Kidney (tissue), 14 donors: ENCODE measurements around the gene MRFAP1. TPM values are rescaled to one million over a fixed set of nuclear protein-coding genes. Genes with fewer than 3 reads are reported as not detected.

ENCODE experiments used
- DNase-seq, 5 donors: peaks; one replicate each; pipeline ENCODE4 v3.0.0-alpha.2; 2013 to 2020
- FAIRE-seq: peaks from 2 replicates; lab custom pipeline; 2012; peaks lifted over from hg19 to GRCh38; lab: Jason Lieb, UNC
- H3K27ac ChIP-seq, 2 donors: one replicate each; pipeline ENCODE4 v1.7.0; 2013; ENCODE audit warnings: low read depth in 2 of 2, low read length in 2 of 2, inconsistent platforms in 1 of 2
- H3K27me3 ChIP-seq: one replicate; pipeline ENCODE4 v1.7.1; 2013; ENCODE audit warnings: low read length, inconsistent platforms; ENCODE audit not compliant: control insufficient read depth, insufficient read depth
- H3K36me3 ChIP-seq, 3 donors: one replicate each; pipeline versions ENCODE4 v1.7.0 to v1.7.1; 2013; ENCODE audit warnings: low read length in 3 of 3, control low read depth in 1 of 3, inconsistent platforms in 1 of 3; ENCODE audit not compliant: insufficient read depth in 3 of 3, control insufficient read depth in 2 of 3
- H3K4me1 ChIP-seq, 3 donors: one replicate each; pipeline versions ENCODE4 v1.7.0 to v1.7.1; 2013; ENCODE audit warnings: low read length in 3 of 3, inconsistent platforms in 1 of 3, low read depth in 1 of 3; ENCODE audit not compliant: control insufficient read depth in 2 of 3, insufficient read depth in 2 of 3
- H3K4me3 ChIP-seq, 3 donors: one replicate each; pipeline versions ENCODE4 v1.7.0 to v1.8.1; 2013; ENCODE audit warnings: low read length in 3 of 3, control low read depth in 1 of 3, inconsistent platforms in 1 of 3
- H3K9ac ChIP-seq, 3 donors: one replicate each; pipeline versions ENCODE4 v1.7.0 to v1.7.1; 2013; ENCODE audit warnings: low read length in 3 of 3, control low read depth in 1 of 3, inconsistent platforms in 1 of 3
- H3K9me3 ChIP-seq, 3 donors: one replicate each; pipeline versions ENCODE4 v1.7.0 to v1.7.1; 2013; ENCODE audit warnings: low read length in 3 of 3, control low read depth in 1 of 3, inconsistent platforms in 1 of 3; ENCODE audit not compliant: control insufficient read depth in 2 of 3, insufficient read depth in 1 of 3
- intact Hi-C: fragments of 100-400 bp; cut with DNase I; formaldehyde crosslinking; loops from one replicate; pipeline ENCODE4 v1.11.1; 2022
- polyA plus RNA-seq: library from polyadenylated mRNA; stranded (reverse); fragments of 350-450 nt; fragmentation: Illumina TruSeq; extraction: RNeasy Lipid Tissue Mini Kit (QIAGEN cat#74804); gene quantifications from one replicate; pipeline ENCODE4 v1.2.3, GENCODE V29; 2014; ENCODE audit warnings: low read depth, low replicate concordance; ENCODE audit not compliant: insufficient read depth
- total RNA-seq: library from RNA; stranded (reverse); fragmentation: NEBNext Ultra II Directional; extraction: Animal tissue kit (Norgen Biotek cat#: 25700); gene quantifications from one replicate; pipeline ENCODE4 v1.2.1, GENCODE V29; 2021
- TF ChIP-seq, protein P1 (sequence below): IDR thresholded peaks from 3 replicates; pipeline ENCODE4 v1.5.1; 2012; ENCODE audit warnings: mild to moderate bottlenecking, moderate library complexity, borderline replicate concordance; ENCODE audit not compliant: insufficient read depth; ENCODE audit errors: extremely low read depth
- donor health status: control.
- donor health status: control.
- donor health status: control.
- donor health status: control.
- donor health status: control.
- donor health status: DM: yes; HTN: yes; CAD: no.
- donor health status: Normal renal cell carcinoma (clear cell type).

Gene MRFAP1
- total and polyA plus RNA-seq, 2 donors from 2014 or later, result 264 to 406 TPM

DNA sequence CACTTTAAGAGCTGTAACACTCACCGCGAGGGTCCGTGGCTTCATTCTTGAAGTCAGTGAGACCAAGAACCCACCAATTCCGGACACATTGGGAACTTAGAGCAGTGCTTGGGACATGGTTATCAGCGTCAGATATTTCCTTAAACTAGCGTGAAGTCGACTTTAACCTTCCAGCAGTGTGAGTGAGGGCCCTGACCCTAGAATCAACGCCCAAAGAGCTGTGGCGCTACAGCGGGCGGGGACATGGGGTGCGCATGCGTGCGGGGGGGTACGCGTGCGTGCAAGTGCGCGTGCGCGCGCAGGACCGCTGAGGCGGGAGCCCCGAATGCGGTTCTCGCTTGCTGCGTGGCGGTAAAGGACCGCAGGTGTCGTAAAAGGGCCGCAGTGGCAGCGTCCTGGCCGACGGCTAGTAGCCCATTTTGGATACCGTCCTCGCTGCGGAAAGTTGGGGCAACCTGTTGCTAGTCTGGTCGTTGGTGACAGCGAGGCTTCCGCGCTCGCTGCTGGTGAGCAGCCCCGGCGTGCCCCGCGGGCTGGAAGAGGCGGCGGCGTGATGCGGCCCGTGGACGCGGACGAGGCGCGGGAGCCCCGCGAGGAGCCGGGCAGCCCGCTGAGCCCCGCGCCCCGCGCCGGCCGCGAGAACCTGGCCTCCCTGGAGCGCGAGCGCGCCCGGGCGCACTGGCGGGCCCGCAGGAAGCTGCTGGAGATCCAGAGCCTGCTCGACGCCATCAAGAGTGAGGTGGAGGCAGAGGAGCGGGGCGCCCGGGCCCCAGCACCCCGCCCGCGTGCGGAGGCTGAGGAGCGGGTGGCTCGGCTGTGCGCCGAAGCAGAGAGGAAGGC is 33.4 kb downstream of the MRFAP1 start:
- peaks cover 6 to 23% (median 14%) of the 10 kb centered on the region in 3 donors for H3K4me1 ChIP-seq
- peak overlapping the region; percentile 67 to 89 (median 71) for H3K9ac ChIP-seq
- H3K27me3 ChIP-seq, result no peaks in the 10 kb centered on the region
- no peak for FAIRE-seq
- TF ChIP-seq, protein P1, sequence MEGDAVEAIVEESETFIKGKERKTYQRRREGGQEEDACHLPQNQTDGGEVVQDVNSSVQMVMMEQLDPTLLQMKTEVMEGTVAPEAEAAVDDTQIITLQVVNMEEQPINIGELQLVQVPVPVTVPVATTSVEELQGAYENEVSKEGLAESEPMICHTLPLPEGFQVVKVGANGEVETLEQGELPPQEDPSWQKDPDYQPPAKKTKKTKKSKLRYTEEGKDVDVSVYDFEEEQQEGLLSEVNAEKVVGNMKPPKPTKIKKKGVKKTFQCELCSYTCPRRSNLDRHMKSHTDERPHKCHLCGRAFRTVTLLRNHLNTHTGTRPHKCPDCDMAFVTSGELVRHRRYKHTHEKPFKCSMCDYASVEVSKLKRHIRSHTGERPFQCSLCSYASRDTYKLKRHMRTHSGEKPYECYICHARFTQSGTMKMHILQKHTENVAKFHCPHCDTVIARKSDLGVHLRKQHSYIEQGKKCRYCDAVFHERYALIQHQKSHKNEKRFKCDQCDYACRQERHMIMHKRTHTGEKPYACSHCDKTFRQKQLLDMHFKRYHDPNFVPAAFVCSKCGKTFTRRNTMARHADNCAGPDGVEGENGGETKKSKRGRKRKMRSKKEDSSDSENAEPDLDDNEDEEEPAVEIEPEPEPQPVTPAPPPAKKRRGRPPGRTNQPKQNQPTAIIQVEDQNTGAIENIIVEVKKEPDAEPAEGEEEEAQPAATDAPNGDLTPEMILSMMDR, result no peak
- peak; percentile 96 to 98 (median 97) for DNase-seq
- H3K4me3 ChIP-seq, result peak overlapping the region; percentile 68 to 94 (median 85)
- H3K9me3 ChIP-seq, result no peaks in the 10 kb centered on the region
- H3K36me3 ChIP-seq, result peaks cover 0 to 2% (median 0%) of the 10 kb centered on the region in 3 donors
- H3K27ac ChIP-seq, result peak overlapping the region; percentile 77 to 82
- intact Hi-C loops, result no loop called here

DNA sequence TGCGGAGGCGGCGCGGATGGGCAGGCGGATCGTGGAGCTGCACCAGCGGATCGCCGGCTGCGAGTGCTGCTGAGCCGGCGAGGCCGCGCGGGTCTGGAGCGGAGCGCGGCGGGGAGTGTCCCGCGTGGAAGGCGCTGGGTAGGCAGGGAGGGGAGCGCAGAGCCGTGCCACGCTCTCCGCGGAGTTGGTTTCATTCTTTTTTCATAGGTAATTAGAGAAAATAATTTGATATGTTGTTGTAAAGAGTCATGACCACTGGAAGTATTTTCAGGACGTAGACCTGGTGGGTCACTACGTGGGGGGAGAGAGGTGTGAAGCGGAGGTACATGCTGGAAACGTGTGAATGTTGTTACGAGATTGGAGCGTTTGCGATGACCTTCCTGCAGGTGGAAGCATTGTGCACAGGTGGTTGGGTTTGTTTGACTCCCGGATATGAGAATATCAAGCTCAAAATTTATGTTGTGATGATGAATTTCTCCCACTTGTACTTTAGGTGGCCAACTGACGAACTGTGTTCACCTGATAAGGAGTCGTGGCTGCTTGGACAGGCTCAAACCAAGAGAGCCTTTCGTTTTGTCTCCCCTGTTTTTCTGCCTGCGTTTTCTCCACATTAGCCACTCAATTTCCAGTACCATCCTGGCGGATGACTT is 34.1 kb downstream of the MRFAP1 start:
- Histone ChIP-seq H3K36me3 (peaks cover 0 to 2% (median 0%) of the 10 kb centered on the region in 3 donors), H3K27ac (peak overlapping the region in 1 of 2 donors; percentile 82), H3K4me1 (peaks cover 6 to 23% (median 14%) of the 10 kb centered on the region in 3 donors), H3K9me3 (no peaks in the 10 kb centered on the region), H3K9ac (peak overlapping the region; percentile 49 to 71 (median 59)), H3K4me3 (peak overlapping the region; percentile 68 to 85 (median 82)), H3K27me3 (no peaks in the 10 kb centered on the region)
- no peak for FAIRE-seq
- TF ChIP-seq, protein P1, result no peak
- intact Hi-C loops, result no loop called here
- peak in 3 of 5 donors; percentile 66 to 72 (median 69) for DNase-seq

DNA sequence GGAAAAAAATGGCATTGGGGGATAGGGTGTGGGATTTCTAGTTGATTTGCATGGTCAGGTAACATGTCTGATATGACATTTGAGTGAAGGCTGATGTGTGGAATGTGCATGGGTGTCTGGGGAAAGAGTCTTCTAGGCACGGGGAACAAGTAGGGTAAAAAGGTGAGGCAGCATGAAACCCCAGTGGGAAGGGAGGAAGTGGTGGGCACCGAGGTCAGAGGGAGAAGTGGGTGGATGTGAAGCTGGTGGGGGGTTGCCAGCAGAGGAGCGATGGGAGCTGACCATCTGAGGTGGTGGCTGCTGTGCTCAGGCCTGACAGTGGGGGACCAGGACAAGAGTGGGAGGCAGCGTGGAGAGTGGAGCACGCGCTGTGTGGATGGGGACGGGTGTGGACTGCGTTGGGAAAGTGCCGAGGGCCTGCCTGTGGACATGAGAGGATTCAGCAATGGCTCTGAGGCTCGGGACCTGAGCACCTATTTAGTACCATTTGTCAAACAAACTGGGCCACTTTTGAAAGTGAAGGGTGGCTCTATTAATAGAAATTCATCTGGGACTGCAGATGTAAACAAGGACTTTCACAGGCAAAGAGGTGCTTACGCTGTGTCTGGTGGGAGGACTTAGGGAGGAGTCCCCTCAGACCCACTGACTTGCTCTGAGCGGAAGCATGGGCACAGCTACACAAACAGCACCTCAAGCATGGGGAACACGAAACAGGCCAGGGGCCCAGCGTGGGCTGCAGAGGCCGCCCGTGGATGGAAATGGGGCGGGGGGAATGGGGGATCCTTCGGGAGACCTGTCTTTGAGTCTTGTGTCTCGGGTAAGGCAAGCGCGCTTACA is 36.5 kb downstream of the MRFAP1 start:
- Histone ChIP-seq H3K9ac (no peak overlapping the region), H3K27ac (no peak overlapping the region)

More for the DNA sequence above, 36.5 kb downstream of the MRFAP1 start:
- no peaks in the 10 kb centered on the region for H3K27me3 ChIP-seq
- H3K4me1 ChIP-seq, result peaks cover 6 to 23% (median 14%) of the 10 kb centered on the region in 3 donors
- H3K4me3 ChIP-seq, result no peak overlapping the region
- H3K9me3 ChIP-seq, result peaks cover 0 to 4% (median 0%) of the 10 kb centered on the region in 3 donors
- intact Hi-C loops, result no loop called here
- DNase-seq (no peak), FAIRE-seq (no peak)
- no peaks in the 10 kb centered on the region for H3K36me3 ChIP-seq
- TF ChIP-seq, protein P1, result no peak
